GM23338 (cell line): Measurements from ENCODE around the gene MYO7B.

Experiments used
- ETS1 ChIP-seq: IDR thresholded peaks from 2 replicates; pipeline ENCODE4 v1.6.1; 2016; ENCODE audit warnings: antibody characterized with exemption
- EZH2 ChIP-seq: fragments of 200-600 bp; sonication (generic); IDR thresholded peaks from one replicate; pipeline ENCODE4 v1.8.0; 2017; ENCODE audit warnings: antibody characterized with exemption, mild to moderate bottlenecking, low read depth; ENCODE audit not compliant: unreplicated experiment
- EZH2phosphoT487 ChIP-seq: fragments of 200-600 bp; sonication (generic); IDR thresholded peaks from one replicate; pipeline ENCODE4 v1.8.1; 2018; ENCODE audit warnings: antibody characterized with exemption; ENCODE audit not compliant: unreplicated experiment
- JUNB ChIP-seq: IDR thresholded peaks from one replicate; pipeline ENCODE4 v1.6.1; 2016; ENCODE audit warnings: antibody characterized with exemption; ENCODE audit not compliant: unreplicated experiment
- POLR2AphosphoS5 ChIP-seq: IDR thresholded peaks from 2 replicates; pipeline ENCODE4 v1.6.1; 2016; ENCODE audit warnings: antibody characterized with exemption, low read depth
- REST ChIP-seq: IDR thresholded peaks from one replicate; pipeline ENCODE4 v1.6.1; 2018; ENCODE audit warnings: antibody characterized with exemption; ENCODE audit not compliant: unreplicated experiment
- ZNF331 ChIP-seq: fragments of 250-450 bp; sonication (Bioruptor Pico); IDR thresholded peaks from 2 replicates; pipeline ENCODE4 v1.5.0; 2020; ENCODE audit warnings: low read depth, mild to moderate bottlenecking, moderate library complexity
- TF ChIP-seq, protein P1 (sequence below), 2 experiments: fragments of 200-600 bp in 1 of 2; sonication (generic) in 1 of 2; conservative IDR thresholded peaks; 2 replicates each; pipeline versions ENCODE4 v1.5.1 to v1.6.1; 2016 to 2017; ENCODE audit warnings: antibody characterized with exemption in 2 of 2, low read depth in 2 of 2, mild to moderate bottlenecking in 2 of 2, moderate library complexity in 1 of 2

DNA sequence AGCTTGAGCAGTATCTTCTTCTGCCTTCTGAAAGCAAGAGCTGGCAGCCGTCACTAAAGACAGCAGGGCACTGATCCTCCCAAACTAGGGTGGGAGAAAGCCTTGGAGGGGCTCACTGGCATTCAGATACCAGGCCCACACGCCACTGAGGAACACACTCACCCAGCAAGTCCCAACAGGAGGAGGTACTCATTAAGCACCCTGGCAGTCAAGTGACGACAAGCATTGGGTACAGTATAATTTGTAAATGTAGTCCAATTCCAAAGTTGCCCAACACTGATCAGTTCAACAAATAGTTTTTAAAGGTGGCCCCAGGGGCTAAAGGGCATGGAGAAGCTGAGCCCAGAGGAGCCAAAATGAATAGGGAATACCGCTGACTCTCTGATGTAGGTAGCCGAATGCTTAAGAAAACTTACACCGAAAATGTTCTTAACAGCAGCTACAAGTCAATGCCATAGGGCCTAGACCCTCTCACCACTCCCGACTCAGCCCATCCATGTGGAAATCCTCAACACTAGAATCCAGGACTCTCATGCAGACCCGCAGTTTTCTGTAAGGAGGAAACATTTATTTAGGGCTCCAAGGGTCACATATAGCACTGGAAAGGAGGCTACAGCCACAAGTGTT lies 129.9 kb downstream of the MYO7B start:
- TF ChIP-seq REST (no peak), POLR2AphosphoS5 (no peak), JUNB (no peak), EZH2phosphoT487 (no peak), EZH2 (no peak), ZNF331 (no peak), ETS1 (no peak)
- TF ChIP-seq, protein P1, sequence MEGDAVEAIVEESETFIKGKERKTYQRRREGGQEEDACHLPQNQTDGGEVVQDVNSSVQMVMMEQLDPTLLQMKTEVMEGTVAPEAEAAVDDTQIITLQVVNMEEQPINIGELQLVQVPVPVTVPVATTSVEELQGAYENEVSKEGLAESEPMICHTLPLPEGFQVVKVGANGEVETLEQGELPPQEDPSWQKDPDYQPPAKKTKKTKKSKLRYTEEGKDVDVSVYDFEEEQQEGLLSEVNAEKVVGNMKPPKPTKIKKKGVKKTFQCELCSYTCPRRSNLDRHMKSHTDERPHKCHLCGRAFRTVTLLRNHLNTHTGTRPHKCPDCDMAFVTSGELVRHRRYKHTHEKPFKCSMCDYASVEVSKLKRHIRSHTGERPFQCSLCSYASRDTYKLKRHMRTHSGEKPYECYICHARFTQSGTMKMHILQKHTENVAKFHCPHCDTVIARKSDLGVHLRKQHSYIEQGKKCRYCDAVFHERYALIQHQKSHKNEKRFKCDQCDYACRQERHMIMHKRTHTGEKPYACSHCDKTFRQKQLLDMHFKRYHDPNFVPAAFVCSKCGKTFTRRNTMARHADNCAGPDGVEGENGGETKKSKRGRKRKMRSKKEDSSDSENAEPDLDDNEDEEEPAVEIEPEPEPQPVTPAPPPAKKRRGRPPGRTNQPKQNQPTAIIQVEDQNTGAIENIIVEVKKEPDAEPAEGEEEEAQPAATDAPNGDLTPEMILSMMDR (conservative IDR thresholded peaks at IDR 0.05; ENCODE audit: low read depth in 2 of 2) = no peak
